ENCODE data around the gene BICRAL.
A peak's percentile ranks its signal among the peaks of the same experiment; 100 is the strongest.

The BICRAL gene

DNA sequence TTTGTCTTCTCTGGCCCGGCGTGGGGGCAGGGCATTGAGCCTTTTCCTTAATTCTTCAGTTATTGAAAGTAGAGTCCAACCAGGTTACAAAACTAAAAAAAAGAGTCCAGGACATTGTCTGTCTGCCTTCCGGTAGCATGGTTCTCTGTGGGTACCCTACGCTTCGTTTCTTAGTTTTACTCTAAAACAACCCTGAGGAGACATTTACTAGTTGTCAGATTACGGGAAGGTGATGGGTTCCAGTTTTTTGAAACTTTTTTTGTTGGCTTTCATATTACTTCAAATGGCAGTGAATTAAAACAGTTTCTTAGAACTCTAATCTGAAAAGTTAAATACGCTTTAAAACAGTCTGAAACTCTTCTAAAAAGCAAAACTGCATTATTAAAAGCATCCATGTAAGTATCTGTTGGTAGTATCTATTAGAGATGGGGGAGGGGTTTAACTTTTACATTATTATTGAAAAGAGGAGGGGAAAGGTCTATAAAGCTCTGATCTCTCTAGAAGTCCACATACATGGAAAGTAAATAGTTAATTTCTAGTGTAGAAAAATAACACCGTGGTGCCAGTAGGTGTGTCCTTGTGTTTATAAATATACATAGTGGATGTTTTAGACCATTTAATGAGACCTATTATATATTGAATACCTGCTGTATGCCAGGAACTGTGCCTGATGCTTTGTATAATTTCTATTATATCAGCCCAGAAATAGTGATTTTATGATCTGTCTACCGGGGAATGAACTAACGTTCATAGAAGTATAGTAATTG, 2.2 kb downstream of the BICRAL start:
- H3K27me3 ChIP-seq (ENCODE audit: control insufficient read depth, low read length) = no peaks in the 10 kb centered on the region
- peak overlapping the region; percentile 99 for H3K27ac ChIP-seq (ENCODE audit: low read depth, low read length)
- peaks cover 41% of the 10 kb centered on the region for H3F3A ChIP-seq (ENCODE audit: control insufficient read depth, insufficient read depth)
- H3K36me3 ChIP-seq (ENCODE audit: control insufficient read depth, low read length) = peaks cover 61% of the 10 kb centered on the region
- H3K4me1 ChIP-seq (ENCODE audit: control insufficient read depth, low read length) = peaks cover 71% of the 10 kb centered on the region
- H3K4me3 ChIP-seq (ENCODE audit: low read length) = peak overlapping the region; percentile 87
- H4K20me1 ChIP-seq (ENCODE audit: control insufficient read depth, insufficient read depth, low read depth, low read length) = peaks cover 5% of the 10 kb centered on the region; the same call in 1 of the 2 replicates
- peaks cover 84% of the 10 kb centered on the region for H3K79me2 ChIP-seq (ENCODE audit: control insufficient read depth, low read length)
- no peaks in the 10 kb centered on the region for H3K9me2 ChIP-seq (replicated peaks; ENCODE audit: control insufficient read depth, low read length)
- H3K4me2 ChIP-seq (ENCODE audit: low read length) = peak overlapping the region; percentile 66
- TF ChIP-seq, protein P1, sequence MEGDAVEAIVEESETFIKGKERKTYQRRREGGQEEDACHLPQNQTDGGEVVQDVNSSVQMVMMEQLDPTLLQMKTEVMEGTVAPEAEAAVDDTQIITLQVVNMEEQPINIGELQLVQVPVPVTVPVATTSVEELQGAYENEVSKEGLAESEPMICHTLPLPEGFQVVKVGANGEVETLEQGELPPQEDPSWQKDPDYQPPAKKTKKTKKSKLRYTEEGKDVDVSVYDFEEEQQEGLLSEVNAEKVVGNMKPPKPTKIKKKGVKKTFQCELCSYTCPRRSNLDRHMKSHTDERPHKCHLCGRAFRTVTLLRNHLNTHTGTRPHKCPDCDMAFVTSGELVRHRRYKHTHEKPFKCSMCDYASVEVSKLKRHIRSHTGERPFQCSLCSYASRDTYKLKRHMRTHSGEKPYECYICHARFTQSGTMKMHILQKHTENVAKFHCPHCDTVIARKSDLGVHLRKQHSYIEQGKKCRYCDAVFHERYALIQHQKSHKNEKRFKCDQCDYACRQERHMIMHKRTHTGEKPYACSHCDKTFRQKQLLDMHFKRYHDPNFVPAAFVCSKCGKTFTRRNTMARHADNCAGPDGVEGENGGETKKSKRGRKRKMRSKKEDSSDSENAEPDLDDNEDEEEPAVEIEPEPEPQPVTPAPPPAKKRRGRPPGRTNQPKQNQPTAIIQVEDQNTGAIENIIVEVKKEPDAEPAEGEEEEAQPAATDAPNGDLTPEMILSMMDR (IDR thresholded peaks at IDR 0.05; ENCODE audit: low read depth, low read length, poor library complexity, severe bottlenecking) = no peak
- no peak for TF ChIP-seq EZH2phosphoT487 (IDR thresholded peaks at IDR 0.05; ENCODE audit: borderline replicate concordance, low read length)
- no peaks in the 10 kb centered on the region for H3K9me3 ChIP-seq (ENCODE audit: control insufficient read depth, insufficient read depth, low read length)

DNA sequence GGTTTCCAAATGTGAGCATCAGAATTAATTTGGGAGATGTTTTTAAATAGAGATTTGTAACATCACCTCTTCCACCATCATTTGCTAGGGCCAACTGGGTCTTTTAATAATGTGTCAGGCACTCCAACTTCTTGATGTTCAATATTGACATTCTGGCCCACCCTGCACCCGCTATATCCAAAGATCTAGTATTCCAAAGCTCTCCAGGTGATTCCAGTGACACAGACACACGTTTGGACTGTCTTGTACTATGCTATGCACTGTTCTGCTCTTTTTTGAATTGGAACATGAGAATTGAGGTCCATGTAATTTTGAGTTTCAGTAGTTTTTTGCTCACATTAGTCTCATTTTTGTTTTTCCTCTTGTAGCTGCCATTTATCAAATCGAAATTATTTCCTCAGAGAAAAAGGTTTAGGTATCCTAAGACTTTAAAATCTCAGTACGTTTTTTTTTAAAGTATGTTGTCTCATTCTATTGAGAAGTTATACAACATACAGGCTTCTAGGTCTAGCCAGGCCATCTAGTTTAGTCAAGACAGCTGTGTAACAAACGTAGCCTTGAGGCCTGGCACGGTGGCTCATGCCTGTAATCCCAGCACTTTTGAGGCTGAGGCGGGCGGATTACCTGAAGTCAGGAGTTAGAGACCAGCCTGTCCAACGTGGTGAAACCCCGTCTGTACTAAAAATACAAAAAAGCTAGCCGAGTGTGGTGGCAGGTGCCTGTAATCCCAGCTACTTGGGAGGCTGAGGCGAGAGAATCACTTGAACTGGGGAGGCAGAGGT, 3.1 kb downstream of the BICRAL start:
- peaks cover 43% of the 10 kb centered on the region for H3F3A ChIP-seq (ENCODE audit: control insufficient read depth, insufficient read depth)
- H3K27ac ChIP-seq (ENCODE audit: low read depth, low read length) = peak overlapping the region; percentile 99
- peaks cover 84% of the 10 kb centered on the region for H3K79me2 ChIP-seq (ENCODE audit: control insufficient read depth, low read length)
- peaks cover 5% of the 10 kb centered on the region; the same call in 1 of the 2 replicates for H4K20me1 ChIP-seq (ENCODE audit: control insufficient read depth, insufficient read depth, low read depth, low read length)
- H3K9me3 ChIP-seq (ENCODE audit: control insufficient read depth, insufficient read depth, low read length) = no peaks in the 10 kb centered on the region
- no peaks in the 10 kb centered on the region for H3K27me3 ChIP-seq (ENCODE audit: control insufficient read depth, low read length)
- H3K9me2 ChIP-seq (replicated peaks; ENCODE audit: control insufficient read depth, low read length) = no peaks in the 10 kb centered on the region
- H3K4me2 ChIP-seq (ENCODE audit: low read length) = peak overlapping the region; percentile 66
- H3K36me3 ChIP-seq (ENCODE audit: control insufficient read depth, low read length) = peaks cover 67% of the 10 kb centered on the region
- H3K4me3 ChIP-seq (ENCODE audit: low read length) = peak overlapping the region; percentile 87
- H3K4me1 ChIP-seq (ENCODE audit: control insufficient read depth, low read length) = peaks cover 71% of the 10 kb centered on the region
- TF ChIP-seq, protein P1 (IDR thresholded peaks at IDR 0.05; ENCODE audit: low read depth, low read length, poor library complexity, severe bottlenecking) = no peak

DNA sequence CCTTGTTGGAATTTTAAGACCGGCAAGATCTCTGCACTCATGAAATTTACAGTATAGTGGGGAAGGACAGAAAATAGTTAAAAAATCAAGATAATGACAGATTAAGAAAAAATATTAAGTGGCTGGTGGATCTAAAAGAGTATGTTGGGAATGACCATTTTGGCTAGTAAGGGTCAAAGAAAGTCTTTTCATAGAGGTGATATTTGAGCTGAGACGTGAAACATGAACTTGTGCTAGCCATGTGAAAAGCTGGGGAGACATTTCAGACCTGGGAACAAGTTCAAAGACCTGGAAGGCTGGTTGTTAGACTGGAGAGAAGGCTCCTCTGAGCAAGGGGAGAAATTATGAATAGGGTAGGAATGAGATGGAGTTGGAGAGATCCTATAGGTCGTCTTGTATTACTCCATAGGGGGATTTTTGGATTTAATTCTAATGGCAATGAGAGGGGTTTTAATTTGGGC, 4.7 kb downstream of the BICRAL start:
- Histone ChIP-seq H3K36me3 (ENCODE audit: control insufficient read depth, low read length) (peaks cover 73% of the 10 kb centered on the region), H3K4me2 (ENCODE audit: low read length) (peak overlapping the region; percentile 66)

More for the DNA sequence above, 4.7 kb downstream of the BICRAL start:
- H3K27ac ChIP-seq (ENCODE audit: low read depth, low read length) = peak overlapping the region; percentile 29
- no peaks in the 10 kb centered on the region for H3K27me3 ChIP-seq (ENCODE audit: control insufficient read depth, low read length)
- no peaks in the 10 kb centered on the region for H3K9me3 ChIP-seq (ENCODE audit: control insufficient read depth, insufficient read depth, low read length)
- peak overlapping the region; percentile 87 for H3K4me3 ChIP-seq (ENCODE audit: low read length)
- peaks cover 5% of the 10 kb centered on the region; the same call in 1 of the 2 replicates for H4K20me1 ChIP-seq (ENCODE audit: control insufficient read depth, insufficient read depth, low read depth, low read length)
- no peaks in the 10 kb centered on the region for H3K9me2 ChIP-seq (replicated peaks; ENCODE audit: control insufficient read depth, low read length)
- H3F3A ChIP-seq (ENCODE audit: control insufficient read depth, insufficient read depth) = peaks cover 45% of the 10 kb centered on the region
- H3K4me1 ChIP-seq (ENCODE audit: control insufficient read depth, low read length) = peaks cover 63% of the 10 kb centered on the region
- TF ChIP-seq, protein P1 (IDR thresholded peaks at IDR 0.05; ENCODE audit: low read depth, low read length, poor library complexity, severe bottlenecking) = no peak
- no peak for TF ChIP-seq EZH2phosphoT487 (IDR thresholded peaks at IDR 0.05; ENCODE audit: borderline replicate concordance, low read length)
- peaks cover 95% of the 10 kb centered on the region for H3K79me2 ChIP-seq (ENCODE audit: control insufficient read depth, low read length)
